NB4 (cell line): ENCODE results near the gene SDK2.

ENCODE experiments used
- CTCF ChIP-seq: IDR thresholded peaks from one replicate; pipeline ENCODE4 v1.5.1; 2012; ENCODE audit warnings: low read depth, low read length
- MAX ChIP-seq: IDR thresholded peaks from 2 replicates; pipeline ENCODE4 v1.6.1; 2011; ENCODE audit warnings: low read depth, low read length
- POLR2A ChIP-seq: IDR thresholded peaks from 2 replicates; pipeline ENCODE4 v1.6.1; 2011; ENCODE audit warnings: mild to moderate bottlenecking; ENCODE audit not compliant: insufficient read length; ENCODE audit errors: extremely low read depth

GRCh38 chr17:73318427-73318813, 325.8 kb downstream of the SDK2 start:
- no peak for TF ChIP-seq CTCF
- TF ChIP-seq MAX, result no peak
- no peak for TF ChIP-seq POLR2A
